HepG2 (cell line): ENCODE results near the gene ROBO2. TPM values are rescaled to one million over a fixed set of nuclear protein-coding genes. Genes with fewer than 3 reads are reported as not detected.

Experiments used
- ATAC-seq: fragments of 200-7000 bp; cut with Tn5 transposase; 3 replicates; pipeline ENCODE4 v1.9.1; 2020; ENCODE audit warnings: mild to moderate bottlenecking, moderate library complexity
- BruUV-seq: library from RNA; stranded (reverse); fragments of 400-500 nt; replicated peaks from 2 replicates; lab custom pipeline; 2021; lab: Mats Ljungman, UMichigan
- CTCF ChIA-PET: fragments of 300-600 bp; formaldehyde crosslinking; extraction: SDS; loops from one replicate; lab custom pipeline; 2021; ENCODE audit warnings: low total read pairs, inconsistent platforms, low intra/inter-chr PET ratio; lab: Yijun Ruan, JAX
- POLR2A ChIA-PET: fragments of 350-600 bp; sonication (Branson Sonifier 250); formaldehyde crosslinking; loops from one replicate; lab custom pipeline; 2020; ENCODE audit warnings: antibody characterized with exemption, inconsistent platforms; lab: Yijun Ruan, JAX
- DNase-seq: peaks from one replicate; pipeline ENCODE4 v3.0.0-alpha.2; 2015; ENCODE audit warnings: low spot score
- FAIRE-seq: peaks from 3 replicates; lab custom pipeline; 2011; peaks lifted over from hg19 to GRCh38; lab: Jason Lieb, UNC
- H2AFZ ChIP-seq: one replicate; pipeline ENCODE4 v1.6.1; 2011; ENCODE audit warnings: low read length, inconsistent platforms
- H3K27ac ChIP-seq: fragments of 300-600 bp; 3 replicates; pipeline ENCODE4 v1.8.0; 2011; ENCODE audit warnings: mixed run types, mild to moderate bottlenecking, mixed read lengths, low read length, inconsistent platforms; ENCODE audit not compliant: insufficient read depth; ENCODE audit errors: extremely low read length
- H3K27me3 ChIP-seq, 2 experiments: fragments of 200-600 bp in 1 of 2; 2 replicates in 1 of 2; 3 replicates in 1 of 2; pipeline versions ENCODE4 v1.6.0 to v1.8.0; 2011; ENCODE audit warnings: low read length in 2 of 2, mild to moderate bottlenecking in 2 of 2, moderate library complexity in 2 of 2, inconsistent platforms in 1 of 2; ENCODE audit not compliant: insufficient read depth in 2 of 2, control insufficient read depth in 1 of 2
- H3K36me3 ChIP-seq, 2 experiments: fragments of 200-600 bp in 1 of 2; replicated peaks in 1 of 2; 2 replicates in 1 of 2; 3 replicates in 1 of 2; pipeline versions ENCODE4 v1.5.1 to v1.8.0; 2011; ENCODE audit warnings: low read length in 2 of 2, inconsistent platforms in 1 of 2; ENCODE audit not compliant: insufficient read depth in 2 of 2, control insufficient read depth in 1 of 2
- H3K4me1 ChIP-seq: 2 replicates; pipeline ENCODE4 v1.5.1; 2012; ENCODE audit warnings: low read length, inconsistent platforms; ENCODE audit not compliant: insufficient read depth
- H3K4me2 ChIP-seq: 2 replicates; pipeline ENCODE4 v1.6.0; 2011; ENCODE audit warnings: low read depth, low read length, inconsistent platforms
- H3K4me3 ChIP-seq, 3 experiments: fragments of 200-600 bp in 1 of 3; sonication (generic), shearing (Covaris generic) in 1 of 3; replicated peaks in 1 of 3; 2 replicates each; pipeline ENCODE4 v1.5.1; 2011 to 2016; ENCODE audit warnings: low read length in 3 of 3, inconsistent platforms in 2 of 3, low read depth in 2 of 3, mild to moderate bottlenecking in 2 of 3, control low read depth in 1 of 3, mixed read lengths in 1 of 3; ENCODE audit not compliant: insufficient read depth in 1 of 3
- H3K79me2 ChIP-seq: one replicate; pipeline ENCODE4 v1.6.1; 2011; ENCODE audit warnings: low read length, inconsistent platforms; ENCODE audit not compliant: insufficient read depth
- H3K9ac ChIP-seq: 2 replicates; pipeline ENCODE4 v1.6.0; 2011; ENCODE audit warnings: mild to moderate bottlenecking, low read depth, low read length, inconsistent platforms; ENCODE audit not compliant: insufficient read depth
- H3K9me3 ChIP-seq: 2 replicates; pipeline ENCODE4 v1.5.1; 2012; ENCODE audit warnings: mild to moderate bottlenecking, low read length
- H4K20me1 ChIP-seq: 2 replicates; pipeline ENCODE4 v1.6.0; 2011; ENCODE audit warnings: inconsistent platforms, mild to moderate bottlenecking, low read length, moderate library complexity; ENCODE audit not compliant: insufficient read depth
- ESRRA ChIP-seq: sonication (generic); formaldehyde crosslinking; IDR thresholded peaks from 2 replicates; pipeline ENCODE4 v1.5.1; 2020; ENCODE audit warnings: mild to moderate bottlenecking, low read depth, missing genetic modification reagents
- ISX ChIP-seq: sonication (generic); formaldehyde crosslinking; conservative IDR thresholded peaks from 2 replicates; pipeline ENCODE4 v1.5.0; 2020; ENCODE audit warnings: missing genetic modification reagents
- MAFF ChIP-seq: IDR thresholded peaks from 2 replicates; pipeline ENCODE4 v1.6.1; 2011; ENCODE audit warnings: low read depth, low read length, improper control_type of control experiment
- MAFK ChIP-seq, 2 experiments: IDR thresholded peaks in 1 of 2; conservative IDR thresholded peaks in 1 of 2; 2 replicates each; pipeline ENCODE4 v1.6.1; 2011; ENCODE audit warnings: improper control_type of control experiment in 2 of 2, low read length in 2 of 2
- WGBS: methylation state at CpG from one replicate; pipeline ENCODE4 v1.1.6; 2017; ENCODE audit warnings: low lambda C conversion rate; 5-methylcytosine and 5-hydroxymethylcytosine counted together
- in situ Hi-C: cut with HindIII; loops from 2 replicates; pipeline ENCODE4 v1.10.0; 2017; ENCODE audit warnings: low pct_unique_long_range_greater_than_20kb; ENCODE audit not compliant: extremely low pct_ligation_motif_present
- intact Hi-C: fragments of 100-400 bp; cut with micrococcal nuclease; formaldehyde crosslinking; loops from one replicate; pipeline ENCODE4 v1.10.0; 2022; ENCODE audit not compliant: unreplicated experiment
- polyA plus RNA-seq, 8 experiments: library from polyadenylated mRNA; depleted of rRNA in 3 of 8; stranded (reverse) in 7 of 8; unstranded in 1 of 8; fragments of >200 nt; fragmentation: Illumina TruSeq in 4 of 8; extraction: Trizol in 4 of 8; gene quantifications; 2 replicates each; pipeline versions ENCODE4 v1.2.1 to v1.2.3, GENCODE V29; 2011 to 2016; ENCODE audit warnings: low read depth in 4 of 8, missing spikeins in 1 of 8, mixed read lengths in 1 of 8; ENCODE audit not compliant: insufficient read depth in 1 of 8
- total RNA-seq, 5 experiments: library from RNA; depleted of rRNA; stranded (reverse); fragments of >200 nt; fragmentation: Illumina TruSeq; extraction: Trizol; gene quantifications; 2 replicates each; pipeline ENCODE4 v1.2.3, GENCODE V29; 2016; ENCODE audit warnings: low read depth in 1 of 5
- TF ChIP-seq, protein P1 (sequence below): sonication (generic); formaldehyde crosslinking; IDR thresholded peaks from 2 replicates; pipeline ENCODE4 v1.5.0; 2020; ENCODE audit warnings: mild to moderate bottlenecking, missing genetic modification reagents, borderline replicate concordance
- TF ChIP-seq, protein P2 (sequence below): sonication (generic); formaldehyde crosslinking; IDR thresholded peaks from 2 replicates; pipeline ENCODE4 v1.4.0; 2020; ENCODE audit warnings: missing genetic modification reagents, mild to moderate bottlenecking, borderline replicate concordance

ROBO2 gene
- total and polyA plus RNA-seq, 2 of the 13 experiments (the other 11 are each of a cell fraction or from before 2014, with no cell fraction given) = not detected

DNA sequence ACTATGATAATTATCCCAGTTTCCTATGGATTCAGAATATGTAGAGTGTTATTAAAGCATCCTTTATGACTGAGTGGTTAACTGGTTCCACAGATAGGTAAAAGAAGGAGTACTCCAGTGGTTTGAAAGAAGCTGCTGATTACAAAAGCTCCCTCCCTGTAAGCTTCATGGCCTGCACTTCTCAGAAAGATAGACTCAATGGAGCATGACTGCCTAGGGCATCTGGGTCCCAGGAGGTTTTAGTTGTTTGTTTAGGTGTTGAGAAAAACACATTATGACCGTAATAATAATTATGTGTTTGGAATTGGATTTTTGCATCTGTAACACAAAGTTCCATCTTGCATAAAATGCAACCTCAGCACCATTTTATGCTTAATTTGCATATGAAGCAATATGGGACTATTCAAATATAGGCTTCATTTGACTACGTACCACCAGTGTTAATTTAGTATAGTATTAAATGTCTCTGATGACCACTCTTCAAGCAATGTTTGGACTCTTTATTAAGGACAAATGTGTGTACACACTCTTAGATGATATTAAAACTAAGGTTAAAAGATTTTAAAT, 121.1 kb downstream of the ROBO2 start:
- TF ChIP-seq MAFK (conservative IDR thresholded peaks at IDR 0.05 in 1 of 2, IDR thresholded peaks at IDR 0.05 in 1 of 2; ENCODE audit: low read length in 2 of 2) (peak; percentile 88 to 92), ESRRA (CRISPR knock-in tag) (no peak), MAFF (peak; percentile 93), ISX (CRISPR knock-in tag) (no peak)
- TF ChIP-seq, all 625 proteins: peak for 2
- Histone ChIP-seq H4K20me1 (no peaks in the 10 kb centered on the region), H3K4me3 (no peak overlapping the region), H3K27me3 (no peaks in the 10 kb centered on the region), H3K4me2 (no peak overlapping the region), H3K9ac (no peak overlapping the region), H2AFZ (no peak overlapping the region), H3K79me2 (no peaks in the 10 kb centered on the region), H3K9me3 (no peaks in the 10 kb centered on the region), H3K4me1 (no peaks in the 10 kb centered on the region), H3K36me3 (no peaks in the 10 kb centered on the region), H3K27ac (no peak overlapping the region)
- BruUV-seq = no TSS peak
- ChIA-PET POLR2A (no interaction called here), CTCF (no interaction called here)
- WGBS = 24% methylated on average over 2 of the region's 2 CpGs
- intact Hi-C loops (no loop called here), in situ Hi-C loops (no loop called here)
- no peak for ATAC-seq
- no peak for FAIRE-seq
- no peak for DNase-seq

DNA sequence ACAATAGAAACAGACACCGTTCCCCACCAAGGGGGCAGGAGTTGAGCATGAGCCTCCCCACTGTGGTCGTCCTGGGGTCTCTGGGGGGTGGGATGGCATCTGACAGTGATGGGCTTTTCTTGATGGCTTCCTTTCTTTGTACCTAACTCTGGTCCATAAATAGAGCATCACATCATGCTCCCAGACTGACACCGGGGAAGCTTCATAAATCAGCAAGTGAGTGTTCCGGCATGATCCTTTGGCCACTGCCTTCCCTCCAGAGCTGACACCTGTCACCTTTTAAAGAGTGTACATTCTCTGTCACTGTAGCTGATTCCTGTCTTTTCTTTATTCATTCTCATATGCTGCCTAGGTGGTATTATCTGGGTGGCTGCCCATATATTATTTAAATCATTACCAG, 129.9 kb downstream of the ROBO2 start:
- Histone ChIP-seq H3K27me3 (no peaks in the 10 kb centered on the region), H2AFZ (no peak overlapping the region), H3K36me3 (no peaks in the 10 kb centered on the region), H3K27ac (no peak overlapping the region), H3K4me2 (no peak overlapping the region), H3K79me2 (no peaks in the 10 kb centered on the region), H3K9me3 (no peaks in the 10 kb centered on the region), H3K4me1 (no peaks in the 10 kb centered on the region), H4K20me1 (no peaks in the 10 kb centered on the region), H3K4me3 (no peak overlapping the region), H3K9ac (no peak overlapping the region)
- FAIRE-seq = no peak
- ChIA-PET CTCF (no interaction called here), POLR2A (no interaction called here)
- TF ChIP-seq, protein P1, sequence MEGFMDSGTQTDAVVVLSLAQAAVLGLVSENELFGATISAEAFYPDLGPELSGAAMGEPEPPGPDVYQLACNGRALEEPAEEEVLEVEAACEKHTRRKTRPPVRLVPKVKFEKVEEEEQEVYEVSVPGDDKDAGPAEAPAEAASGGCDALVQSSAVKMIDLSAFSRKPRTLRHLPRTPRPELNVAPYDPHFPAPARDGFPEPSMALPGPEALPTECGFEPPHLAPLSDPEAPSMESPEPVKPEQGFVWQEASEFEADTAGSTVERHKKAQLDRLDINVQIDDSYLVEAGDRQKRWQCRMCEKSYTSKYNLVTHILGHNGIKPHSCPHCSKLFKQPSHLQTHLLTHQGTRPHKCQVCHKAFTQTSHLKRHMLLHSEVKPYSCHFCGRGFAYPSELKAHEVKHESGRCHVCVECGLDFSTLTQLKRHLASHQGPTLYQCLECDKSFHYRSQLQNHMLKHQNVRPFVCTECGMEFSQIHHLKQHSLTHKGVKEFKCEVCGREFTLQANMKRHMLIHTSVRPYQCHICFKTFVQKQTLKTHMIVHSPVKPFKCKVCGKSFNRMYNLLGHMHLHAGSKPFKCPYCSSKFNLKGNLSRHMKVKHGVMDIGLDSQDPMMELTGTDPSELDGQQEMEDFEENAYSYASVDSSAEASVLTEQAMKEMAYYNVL = no peak
- TF ChIP-seq, protein P2, sequence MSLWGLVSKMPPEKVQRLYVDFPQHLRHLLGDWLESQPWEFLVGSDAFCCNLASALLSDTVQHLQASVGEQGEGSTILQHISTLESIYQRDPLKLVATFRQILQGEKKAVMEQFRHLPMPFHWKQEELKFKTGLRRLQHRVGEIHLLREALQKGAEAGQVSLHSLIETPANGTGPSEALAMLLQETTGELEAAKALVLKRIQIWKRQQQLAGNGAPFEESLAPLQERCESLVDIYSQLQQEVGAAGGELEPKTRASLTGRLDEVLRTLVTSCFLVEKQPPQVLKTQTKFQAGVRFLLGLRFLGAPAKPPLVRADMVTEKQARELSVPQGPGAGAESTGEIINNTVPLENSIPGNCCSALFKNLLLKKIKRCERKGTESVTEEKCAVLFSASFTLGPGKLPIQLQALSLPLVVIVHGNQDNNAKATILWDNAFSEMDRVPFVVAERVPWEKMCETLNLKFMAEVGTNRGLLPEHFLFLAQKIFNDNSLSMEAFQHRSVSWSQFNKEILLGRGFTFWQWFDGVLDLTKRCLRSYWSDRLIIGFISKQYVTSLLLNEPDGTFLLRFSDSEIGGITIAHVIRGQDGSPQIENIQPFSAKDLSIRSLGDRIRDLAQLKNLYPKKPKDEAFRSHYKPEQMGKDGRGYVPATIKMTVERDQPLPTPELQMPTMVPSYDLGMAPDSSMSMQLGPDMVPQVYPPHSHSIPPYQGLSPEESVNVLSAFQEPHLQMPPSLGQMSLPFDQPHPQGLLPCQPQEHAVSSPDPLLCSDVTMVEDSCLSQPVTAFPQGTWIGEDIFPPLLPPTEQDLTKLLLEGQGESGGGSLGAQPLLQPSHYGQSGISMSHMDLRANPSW (CRISPR knock-in tag) = no peak
- no peak for ATAC-seq
- no TSS peak for BruUV-seq
- WGBS = 67% methylated on average over 4 of the region's 4 CpGs
- intact Hi-C loops (no loop called here), in situ Hi-C loops (no loop called here)
- DNase-seq = no peak
